Gastrocnemius medialis (tissue), 4 donors: ENCODE measurements around the gene MAPK6.
"Not testable (repeated sequence)": the region's sequence is repeated elsewhere in the genome, so short reads cannot be mapped to it uniquely, and the experiment has no call there.

Experiments used
- CTCF ChIP-seq, 5 experiments: fragments of 450-650 bp in 3 of 5; fragments of 200-600 bp in 2 of 5; sonication (generic) in 2 of 5; IDR thresholded peaks in 4 of 5; conservative IDR thresholded peaks in 1 of 5; 1 replicate in 4 of 5; 2 replicates in 1 of 5; pipeline ENCODE4 v1.5.1; 2016 to 2019; ENCODE audit warnings: antibody characterized with exemption in 5 of 5, mild to moderate bottlenecking in 3 of 5, moderate library complexity in 3 of 5
- POLR2A ChIP-seq, 2 donors: fragments of 450-650 bp; IDR thresholded peaks; one replicate each; pipeline ENCODE4 v1.6.1; 2017; ENCODE audit warnings: antibody characterized with exemption in 2 of 2, mild to moderate bottlenecking in 2 of 2, moderate library complexity in 2 of 2

GRCh38 chr15:52096536-52096935, 77.5 kb downstream of the MAPK6 start:
- TF ChIP-seq CTCF (IDR thresholded peaks at IDR 0.05 in 4 of 5, conservative IDR thresholded peaks at IDR 0.05 in 1 of 5); POLR2A (IDR thresholded peaks at IDR 0.05): not testable (repeated sequence)
